Measurements from ENCODE around the gene SERHL2.
"Not testable (repeated sequence)": the region's sequence is repeated elsewhere in the genome, so short reads cannot be mapped to it uniquely, and the experiment has no call there.

SERHL2 gene

DNA sequence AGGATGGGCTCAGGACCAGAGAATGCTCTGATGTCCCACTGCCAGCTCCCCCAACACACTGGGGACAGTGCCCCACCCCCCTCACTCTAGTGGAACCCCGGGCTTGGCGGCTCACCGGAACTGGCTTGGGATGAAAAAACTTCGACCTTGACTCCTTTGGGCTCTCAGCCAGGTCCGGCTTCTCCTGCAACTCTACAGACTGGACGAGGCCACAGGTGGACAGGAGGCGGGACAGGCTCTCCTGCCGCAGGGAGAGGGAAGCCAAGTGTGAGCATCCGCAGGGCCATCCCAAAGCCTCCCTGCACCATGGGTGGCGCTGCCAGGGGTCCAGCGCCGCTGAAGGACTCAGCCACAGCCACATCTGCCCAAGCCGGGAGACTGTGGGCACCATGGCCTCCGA, 37.9 kb upstream of the SERHL2 start:
- no peak for DNase-seq (ENCODE audit: low read depth)
- H3K4me3 ChIP-seq (replicated peaks; ENCODE audit: low read depth, low read length) = no peak overlapping the region
- no peak for TF ChIP-seq CTCF (IDR thresholded peaks at IDR 0.05; ENCODE audit: low read length, missing control alignments)

GRCh38 chr22:42517103-42517502, 36.7 kb upstream of the SERHL2 start:
- DNase-seq (ENCODE audit: low read depth); H3K4me3 ChIP-seq (replicated peaks; ENCODE audit: low read depth, low read length): not testable (repeated sequence)

- DNase-seq (ENCODE audit: low read depth) = not testable (repeated sequence)
Measured at GRCh38 chr22:42518638-42519524, 34.9 kb upstream of the SERHL2 start.

GRCh38 chr22:42519525-42520401, 34.0 kb upstream of the SERHL2 start, which contains the start of gene RRP7A:
RRP7A (minus strand) TSS chr22:42519796; CDS start chr22:42519786, 10 bp downstream.
- peak within 1 kb of the TSS; percentile 71 for H3K4me3 ChIP-seq (replicated peaks; ENCODE audit: low read depth, low read length)
- peak; percentile 60 for DNase-seq (ENCODE audit: low read depth)
- no peak for TF ChIP-seq CTCF (IDR thresholded peaks at IDR 0.05; ENCODE audit: low read length, missing control alignments)

More at GRCh38 chr22:42518638-42519524, 34.9 kb upstream of the SERHL2 start:
- peak overlapping the region; percentile 71 for H3K4me3 ChIP-seq (replicated peaks; ENCODE audit: low read depth, low read length)

- no peak overlapping the region for H3K4me3 ChIP-seq (replicated peaks; ENCODE audit: low read depth, low read length)
- no peak for DNase-seq (ENCODE audit: low read depth)
- TF ChIP-seq CTCF (IDR thresholded peaks at IDR 0.05; ENCODE audit: low read length, missing control alignments) = no peak
Measured at GRCh38 chr22:42521228-42521546, 32.6 kb upstream of the SERHL2 start.

GRCh38 chr22:42522546-42522945, 31.2 kb upstream of the SERHL2 start:
- no peak for TF ChIP-seq CTCF (IDR thresholded peaks at IDR 0.05; ENCODE audit: low read length, missing control alignments)
- H3K4me3 ChIP-seq (replicated peaks; ENCODE audit: low read depth, low read length) = no peak overlapping the region
- DNase-seq (ENCODE audit: low read depth) = no peak

GRCh38 chr22:42528591-42529307, 25.0 kb upstream of the SERHL2 start:
- DNase-seq (ENCODE audit: low read depth) = no peak
- no peak overlapping the region for H3K4me3 ChIP-seq (replicated peaks; ENCODE audit: low read depth, low read length)
- no peak for TF ChIP-seq CTCF (IDR thresholded peaks at IDR 0.05; ENCODE audit: low read length, missing control alignments)

DNA sequence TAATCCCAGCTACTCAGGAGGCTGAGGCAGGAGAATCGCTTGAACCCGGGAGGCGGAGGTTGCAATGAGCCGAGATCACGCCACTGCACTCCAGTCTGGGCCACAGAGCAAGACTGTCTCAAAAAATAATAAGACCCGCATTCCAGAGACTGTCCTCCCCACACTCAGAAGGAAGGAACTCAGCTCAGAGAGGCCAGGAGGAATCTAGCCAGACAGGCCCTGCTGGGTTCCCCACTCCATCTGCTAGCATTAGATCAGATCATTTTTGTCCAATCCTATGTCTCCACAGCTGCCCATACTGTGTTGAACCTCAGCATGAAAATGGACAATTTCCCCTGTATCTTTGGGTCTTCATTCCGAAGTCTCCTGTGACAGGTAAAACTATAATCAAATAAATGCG, 24.3 kb upstream of the SERHL2 start:
- DNase-seq (ENCODE audit: low read depth); H3K4me3 ChIP-seq (replicated peaks; ENCODE audit: low read depth, low read length): not testable (repeated sequence)

DNA sequence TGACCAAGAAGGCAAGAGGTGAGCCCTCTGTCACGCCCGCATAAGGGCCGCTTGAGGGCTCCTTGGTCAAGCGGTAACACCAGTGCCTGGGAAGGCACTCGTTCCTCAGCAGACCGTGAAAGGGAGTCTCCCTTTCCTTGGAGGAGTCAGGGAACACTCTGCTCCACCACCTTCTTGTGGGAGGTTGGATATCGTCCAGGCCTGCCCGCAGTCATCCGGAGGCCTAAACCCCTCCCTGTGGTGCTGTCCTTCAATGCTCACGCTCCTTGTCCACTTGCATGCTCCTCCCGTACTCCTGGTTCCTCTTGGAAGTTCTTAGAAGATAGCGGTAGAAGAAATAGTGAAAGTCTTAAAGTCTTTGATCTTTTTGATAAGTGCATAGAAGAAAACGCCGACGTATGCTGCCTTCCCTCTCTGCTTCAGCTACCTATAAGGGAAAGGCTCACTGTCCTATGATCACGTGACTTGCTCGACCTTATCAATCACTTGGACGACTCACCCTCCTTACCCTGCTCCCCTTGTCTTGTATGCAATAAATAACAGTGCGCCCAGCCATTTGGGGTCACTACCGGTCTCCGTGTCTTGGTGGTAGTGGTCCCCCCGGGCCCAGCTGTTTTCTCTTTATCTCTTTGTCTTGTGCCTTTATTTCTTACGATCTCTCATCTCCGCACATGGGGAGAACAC, 22.2 kb upstream of the SERHL2 start:
- DNase-seq (ENCODE audit: low read depth) = peak; percentile 65
- H3K4me3 ChIP-seq (replicated peaks; ENCODE audit: low read depth, low read length) = not testable (repeated sequence)

Measured in fibroblast of pulmonary artery (primary cell).